ENCODE results near the gene DNTT.

GRCh38 chr10:96281444-96282029 lies 22.7 kb upstream of the DNTT start:
- TF ChIP-seq POLR2A (IDR thresholded peaks at IDR 0.05), result no peak
- no peak for TF ChIP-seq CTCF (IDR thresholded peaks at IDR 0.05)

Data from lower leg skin (tissue), 3 donors.